Kidney tubule cell (primary cell): ENCODE data around the gene NKAIN1.
"Not testable (repeated sequence)": the region's sequence is repeated elsewhere in the genome, so short reads cannot be mapped to it uniquely, and the experiment has no call there.

ENCODE experiments used
- DNase-seq: peaks from one replicate; pipeline ENCODE4 v3.0.0-alpha.2; 2018; ENCODE audit warnings: low spot score

Gene NKAIN1

GRCh38 chr1:31239653-31240241, at the start of gene NKAIN1:
Gene NKAIN1, minus strand, starts transcription at chr1:31239887. Its CDS starts 340 bp downstream, at chr1:31239547.
- peak; percentile 26 for DNase-seq

- no peak for DNase-seq
These were observed 49.3 kb upstream of the NKAIN1 start for GRCh38 chr1:31289021-31289420.

- not testable (repeated sequence) for DNase-seq
These were observed 48.1 kb upstream of the NKAIN1 start for GRCh38 chr1:31287791-31288190.

- DNase-seq: not testable (repeated sequence)
These were observed 42.7 kb upstream of the NKAIN1 start for GRCh38 chr1:31282426-31282825.

- DNase-seq: no peak
These were observed 33.9 kb upstream of the NKAIN1 start for GRCh38 chr1:31273619-31274018.

GRCh38 chr1:31272369-31272768, 32.7 kb upstream of the NKAIN1 start:
- no peak for DNase-seq

- peak; percentile 36 for DNase-seq
These were observed 26.9 kb upstream of the NKAIN1 start for GRCh38 chr1:31266547-31266946.

GRCh38 chr1:31264790-31265386, 25.2 kb upstream of the NKAIN1 start:
- DNase-seq: no peak

GRCh38 chr1:31263408-31263807, 23.7 kb upstream of the NKAIN1 start:
- no peak for DNase-seq

- not testable (repeated sequence) for DNase-seq
These were observed 22.7 kb upstream of the NKAIN1 start for GRCh38 chr1:31262393-31262792.

GRCh38 chr1:31261916-31262315, 22.2 kb upstream of the NKAIN1 start:
- no peak for DNase-seq

- no peak for DNase-seq
These were observed 20.1 kb upstream of the NKAIN1 start for GRCh38 chr1:31259746-31260145.

GRCh38 chr1:31258581-31258980, 18.9 kb upstream of the NKAIN1 start:
- DNase-seq: no peak

GRCh38 chr1:31257213-31257612, 17.5 kb upstream of the NKAIN1 start:
- DNase-seq: no peak

GRCh38 chr1:31249854-31250253, 10.2 kb upstream of the NKAIN1 start:
- DNase-seq: no peak

GRCh38 chr1:31248276-31248675, 8.6 kb upstream of the NKAIN1 start:
- DNase-seq: no peak

- peak; percentile 30 for DNase-seq
These were observed 4.6 kb upstream of the NKAIN1 start for GRCh38 chr1:31244326-31244725.

GRCh38 chr1:31243501-31244286, 4.0 kb upstream of the NKAIN1 start:
- peak; percentile 10 for DNase-seq

- DNase-seq: no peak
These were observed 1.6 kb upstream of the NKAIN1 start for GRCh38 chr1:31241321-31241720.

- DNase-seq: no peak
These were observed 587 bp downstream of the NKAIN1 start for GRCh38 chr1:31238986-31239613.

- DNase-seq: no peak
These were observed 1.1 kb downstream of the NKAIN1 start for GRCh38 chr1:31238612-31238985.

- no peak for DNase-seq
These were observed 4.8 kb downstream of the NKAIN1 start for GRCh38 chr1:31234870-31235269.
